GM21528 (cell line): ENCODE results near the gene HES4.
A peak's percentile ranks its signal among the peaks of the same experiment; 100 is the strongest.

ENCODE experiments used
- ATAC-seq: cut with Tn5 transposase; IDR thresholded peaks from one replicate; pipeline ENCODE4 v1.9.1; 2021; ENCODE audit warnings: mild to moderate bottlenecking, moderate library complexity; ENCODE audit not compliant: unreplicated experiment, low FRiP score

The HES4 gene

DNA sequence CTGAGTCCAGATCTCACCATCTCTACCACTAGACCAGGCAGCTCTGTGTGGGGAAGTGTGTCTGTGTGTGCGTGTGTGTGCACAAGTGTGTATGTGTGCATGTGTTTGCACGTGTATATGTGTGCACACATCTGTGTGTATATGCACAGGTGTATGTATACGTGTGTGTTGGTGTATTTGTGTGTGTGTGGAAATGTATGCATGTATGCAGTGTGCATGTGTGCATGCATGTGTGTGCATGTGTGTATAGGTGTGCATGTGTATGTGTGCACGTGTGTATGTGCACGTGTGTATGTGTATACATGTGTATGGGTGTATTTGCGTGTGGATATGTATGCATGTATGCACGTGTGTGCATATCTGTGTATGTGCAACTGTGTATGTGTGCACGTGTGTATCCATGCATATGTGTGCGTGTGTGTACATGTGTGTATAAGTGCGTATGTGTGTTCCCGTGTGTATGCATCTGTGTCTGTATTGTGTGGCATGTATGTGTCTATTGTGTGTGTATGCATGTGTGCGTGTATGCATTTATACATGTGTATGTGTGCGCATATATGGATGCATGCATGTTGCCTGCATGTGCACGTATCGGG, 30.5 kb downstream of the HES4 start:
- no peak for ATAC-seq

GRCh38 chr1:967466-968343, 32.2 kb downstream of the HES4 start:
- no peak for ATAC-seq

DNA sequence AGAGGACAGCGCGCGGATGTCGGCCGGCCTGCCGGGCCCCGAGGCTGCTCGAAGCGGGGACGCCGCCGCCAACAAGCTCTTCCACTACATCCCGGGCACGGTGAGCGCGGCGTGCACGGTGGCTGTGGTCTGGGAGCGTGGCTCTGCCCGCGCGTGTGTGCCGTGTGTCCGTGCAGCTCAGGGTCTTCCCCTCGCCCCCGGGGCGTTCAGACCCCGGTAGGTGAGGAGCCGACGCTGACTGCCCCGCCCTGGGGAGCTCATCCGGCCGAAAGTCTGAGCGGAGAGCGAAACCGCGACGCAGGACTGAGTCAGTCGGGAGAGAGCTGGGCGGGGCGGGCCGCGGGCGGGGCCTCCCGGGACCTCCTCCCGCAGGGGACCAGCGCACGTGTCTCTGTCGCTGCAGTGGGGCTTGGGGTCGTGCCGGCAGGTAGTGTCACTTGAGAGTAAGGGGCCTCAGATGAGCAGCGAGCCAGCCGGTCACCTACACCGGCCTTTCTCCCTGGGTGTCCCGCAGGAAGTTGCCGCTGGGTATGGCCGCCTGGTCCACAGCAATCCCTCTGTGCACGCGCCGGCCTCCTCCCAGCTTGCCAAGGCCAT, 33.1 kb downstream of the HES4 start:
- ATAC-seq: peak; percentile 59

DNA sequence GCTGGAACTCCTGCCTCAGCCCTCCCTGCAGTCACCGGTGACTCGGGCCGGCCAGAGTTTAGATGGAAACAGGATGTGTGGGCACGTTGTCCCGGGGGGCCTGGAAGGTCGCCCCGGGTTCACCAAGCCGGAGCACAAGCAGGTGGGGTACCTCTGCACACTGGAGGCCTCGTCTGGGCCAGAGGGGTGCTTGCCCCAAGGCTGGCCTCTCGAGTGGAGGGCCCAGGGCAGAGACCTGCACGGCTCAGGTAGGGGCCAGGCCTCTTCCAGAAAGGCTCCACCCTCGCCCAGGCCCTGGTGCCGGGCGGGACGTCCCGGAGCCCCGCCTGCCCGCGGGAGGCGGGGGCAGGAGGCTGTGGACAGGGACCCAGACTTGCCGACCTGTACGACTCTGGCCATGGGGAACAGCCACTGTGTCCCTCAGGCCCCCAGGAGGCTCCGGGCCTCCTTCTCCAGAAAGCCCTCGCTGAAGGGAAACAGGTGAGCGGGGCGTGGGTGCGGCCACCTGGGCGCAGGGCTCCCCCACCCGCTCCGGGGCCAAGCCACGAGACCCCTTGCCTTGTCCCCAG, 33.7 kb downstream of the HES4 start, which contains the start of gene PLEKHN1:
Gene PLEKHN1, plus strand, starts transcription at position 348 of the 569 bp plus-strand sequence. Its CDS starts 50 bp downstream, at position 398.
- ATAC-seq: peak; percentile 25

- ATAC-seq: no peak
These were observed 34.3 kb downstream of the HES4 start for GRCh38 chr1:965526-966134.

- no peak for ATAC-seq
These were observed 35.0 kb downstream of the HES4 start for GRCh38 chr1:964691-965525.

- ATAC-seq: no peak
These were observed 36.0 kb downstream of the HES4 start for GRCh38 chr1:963746-964525.

DNA sequence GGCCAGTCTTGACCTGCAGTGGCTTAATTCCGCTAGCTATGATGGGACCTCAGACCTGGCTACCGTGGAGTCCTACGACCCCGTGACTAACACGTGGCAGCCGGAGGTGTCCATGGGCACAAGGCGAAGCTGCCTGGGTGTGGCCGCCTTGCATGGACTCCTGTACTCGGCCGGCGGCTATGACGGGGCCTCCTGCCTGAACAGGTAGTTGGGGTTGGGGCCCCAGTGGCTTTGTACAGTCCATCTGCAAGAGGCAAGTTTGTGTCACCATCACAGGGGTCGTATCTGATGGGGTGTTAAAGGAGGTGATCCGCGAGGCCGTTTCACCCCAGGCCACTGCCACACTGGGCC, 36.6 kb downstream of the HES4 start:
- ATAC-seq: no peak

DNA sequence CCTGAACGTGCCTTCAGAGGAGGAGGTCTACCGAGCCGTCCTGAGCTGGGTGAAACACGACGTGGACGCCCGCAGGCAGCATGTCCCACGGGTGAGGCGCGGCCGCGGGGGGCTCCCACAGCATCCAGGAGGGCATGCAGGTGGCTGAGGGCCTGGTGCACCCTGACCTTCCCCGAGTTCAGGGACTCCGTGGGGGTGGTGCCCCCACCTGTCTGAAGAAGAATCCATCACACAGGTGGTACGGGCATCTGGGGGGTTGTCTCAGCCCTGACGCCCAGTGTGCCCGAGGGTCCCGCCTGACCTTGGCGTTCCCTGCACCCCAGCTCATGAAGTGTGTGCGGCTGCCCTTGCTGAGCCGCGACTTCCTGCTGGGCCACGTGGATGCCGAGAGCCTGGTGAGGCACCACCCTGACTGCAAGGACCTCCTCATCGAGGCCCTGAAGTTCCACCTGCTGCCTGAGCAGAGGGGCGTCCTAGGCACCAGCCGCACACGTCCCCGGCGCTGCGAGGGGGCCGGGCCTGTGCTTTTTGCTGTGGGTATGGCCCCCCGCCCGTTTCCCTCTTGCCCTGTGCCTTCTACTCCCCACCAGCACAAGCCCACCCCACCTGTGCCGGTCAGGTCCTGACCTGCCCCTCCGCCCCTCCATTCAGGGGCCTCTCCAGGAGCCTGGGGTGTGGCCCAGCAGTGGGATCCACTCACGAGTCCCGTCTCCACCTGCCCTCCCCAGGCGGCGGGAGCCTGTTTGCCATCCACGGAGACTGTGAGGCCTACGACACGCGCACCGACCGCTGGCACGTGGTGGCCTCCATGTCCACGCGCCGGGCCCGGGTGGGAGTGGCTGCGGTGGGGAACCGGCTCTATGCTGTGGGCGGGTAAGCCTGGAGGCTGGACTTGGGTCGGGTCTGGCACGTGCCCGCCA, 37.3 kb downstream of the HES4 start:
- ATAC-seq: no peak

- ATAC-seq: no peak
These were observed 38.7 kb downstream of the HES4 start for GRCh38 chr1:961132-961669.

DNA sequence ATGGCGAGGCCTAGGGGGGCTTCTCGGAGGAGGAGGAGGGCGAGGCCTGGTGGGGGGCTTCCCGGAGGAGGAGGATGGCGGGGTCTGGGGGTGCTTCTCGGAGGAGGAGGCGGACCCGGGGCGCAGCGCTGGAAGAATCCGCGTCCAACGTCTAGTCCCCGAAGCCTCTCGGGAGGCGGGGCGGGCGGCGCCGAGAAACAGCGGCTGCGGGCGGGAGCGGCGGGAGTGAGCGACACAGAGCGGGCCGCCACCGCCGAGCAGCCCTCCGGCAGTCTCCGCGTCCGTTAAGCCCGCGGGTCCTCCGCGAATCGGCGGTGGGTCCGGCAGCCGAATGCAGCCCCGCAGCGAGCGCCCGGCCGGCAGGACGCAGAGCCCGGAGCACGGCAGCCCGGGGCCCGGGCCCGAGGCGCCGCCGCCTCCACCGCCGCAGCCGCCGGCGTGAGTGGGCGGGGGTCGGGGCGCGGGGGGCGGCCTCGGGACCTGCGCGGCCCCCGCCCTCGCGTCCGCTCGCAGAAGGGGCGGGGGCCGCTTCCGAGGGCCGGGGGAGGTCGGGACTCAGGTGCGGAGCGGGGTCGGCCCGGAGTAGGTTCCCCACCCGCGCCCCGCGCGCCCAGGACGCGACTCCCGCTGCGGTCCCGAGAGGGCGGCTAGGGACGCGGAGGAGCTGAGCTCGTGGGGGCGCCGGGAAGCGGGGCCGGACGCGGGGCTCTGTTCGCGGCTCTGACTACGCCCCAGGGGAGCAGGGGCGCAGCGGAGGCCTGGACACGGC, 39.4 kb downstream of the HES4 start, which contains the start of gene KLHL17:
Gene KLHL17, plus strand, starts transcription at position 222 of the 769 bp plus-strand sequence. Its CDS starts 110 bp downstream, at position 332.
- ATAC-seq: peak; percentile 38

GRCh38 chr1:959731-960362, 40.0 kb downstream of the HES4 start:
- no peak for ATAC-seq

- ATAC-seq: peak; percentile 62
These were observed 40.8 kb downstream of the HES4 start, which contains the start of gene NOC2L for GRCh38 chr1:958823-959730. Gene NOC2L, minus strand, starts transcription at chr1:959256. Its CDS starts 16 bp downstream, at chr1:959240.

DNA sequence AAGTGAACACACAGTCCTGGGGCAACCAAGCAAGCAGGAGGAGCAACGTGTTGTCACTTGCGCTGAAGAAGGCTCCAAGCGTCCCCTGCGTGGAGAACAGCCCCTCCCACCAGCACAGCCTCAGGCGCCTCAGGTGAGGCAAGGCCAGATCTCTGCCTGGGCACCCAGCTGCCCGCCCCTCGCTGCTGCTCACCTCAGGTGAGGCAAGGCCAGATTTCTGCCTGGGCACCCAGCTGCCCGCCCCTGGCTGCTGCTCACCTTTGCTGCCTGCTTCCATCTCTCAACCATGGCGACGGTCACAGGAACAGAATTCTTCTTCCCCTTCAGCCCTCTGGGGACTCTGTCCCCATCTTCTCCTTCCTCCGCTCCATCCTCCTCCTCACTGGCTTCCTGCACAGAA, 43.3 kb downstream of the HES4 start:
- no peak for ATAC-seq

DNA sequence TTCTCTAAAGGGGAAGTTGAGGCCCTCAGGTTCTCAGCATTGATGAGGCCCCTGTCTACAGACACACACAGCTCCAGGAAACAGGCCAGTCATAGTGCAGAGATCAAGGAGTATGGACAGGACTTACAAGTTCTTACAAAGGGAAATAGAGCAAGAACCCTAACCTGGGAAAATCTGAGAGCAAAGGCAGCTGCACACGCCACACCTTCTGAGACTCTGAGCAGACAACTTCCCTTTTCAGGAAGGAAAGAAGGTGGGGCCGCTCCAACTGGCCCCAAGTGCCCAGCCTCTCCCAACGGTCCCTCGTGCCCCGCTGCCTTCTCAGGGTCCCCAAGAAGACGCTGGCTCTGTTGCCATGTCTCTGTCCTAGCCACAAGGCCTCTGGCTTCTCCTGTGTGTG, 44.4 kb downstream of the HES4 start:
- no peak for ATAC-seq
